GM12878 (cell line): Measurements from ENCODE around the gene SMPD3. TPM values are rescaled to one million over a fixed set of nuclear protein-coding genes. Genes with fewer than 3 reads are reported as not detected.

Source experiments
- ATAC-seq: fragments of 200-7000 bp; cut with Tn5 transposase; 3 replicates; pipeline ENCODE4 v1.9.1; 2020; ENCODE audit warnings: mild to moderate bottlenecking, moderate library complexity
- BruUV-seq: library from RNA; stranded (reverse); fragments of 400-500 nt; replicated peaks from 2 replicates; lab custom pipeline; 2021; lab: Mats Ljungman, UMichigan
- CTCF ChIA-PET: fragments of 300-600 bp; sonication (Branson Sonifier 250); formaldehyde crosslinking; extraction: SDS; loops from one replicate; lab custom pipeline; 2021; ENCODE audit warnings: inconsistent platforms; lab: Yijun Ruan, JAX
- POLR2A ChIA-PET: fragments of 350-600 bp; formaldehyde crosslinking; extraction: SDS; loops from one replicate; lab custom pipeline; 2021; ENCODE audit warnings: inconsistent platforms; lab: Charles Lee
- RAD21 ChIA-PET: fragments of 300-600 bp; sonication (Branson Sonifier 250); formaldehyde crosslinking; loops from one replicate; lab custom pipeline; 2023; ENCODE audit warnings: antibody characterized with exemption; ENCODE audit not compliant: unreplicated experiment; lab: Charles Lee
- SMC1A ChIA-PET: fragments of 300-600 bp; sonication (Branson Sonifier 250); formaldehyde crosslinking; loops from one replicate; lab custom pipeline; 2023; ENCODE audit not compliant: unreplicated experiment, uncharacterized antibody; lab: Charles Lee
- DNase-seq: peaks from one replicate; pipeline ENCODE4 v3.0.0-alpha.2; 2011; ENCODE audit warnings: low read depth, low spot score
- FAIRE-seq: peaks from 3 replicates; lab custom pipeline; 2011; peaks lifted over from hg19 to GRCh38; lab: Jason Lieb, UNC
- H2AFZ ChIP-seq: 2 replicates; pipeline ENCODE4 v1.6.0; 2011; ENCODE audit warnings: low read depth, low read length, control low read depth; ENCODE audit not compliant: control insufficient read depth
- H3K27ac ChIP-seq: 2 replicates; pipeline ENCODE4 v1.5.1; 2011; ENCODE audit warnings: control low read depth; ENCODE audit not compliant: control insufficient read depth, insufficient read depth
- H3K27me3 ChIP-seq, 2 experiments: replicated peaks in 1 of 2; 2 replicates each; pipeline versions ENCODE4 v1.6.0 to v1.6.1; 2011; ENCODE audit warnings: low read length in 1 of 2; ENCODE audit not compliant: control insufficient read depth in 2 of 2, insufficient read depth in 2 of 2
- H3K36me3 ChIP-seq, 2 experiments: 2 replicates each; pipeline ENCODE4 v1.5.1; 2011; ENCODE audit warnings: low read length in 1 of 2; ENCODE audit not compliant: control insufficient read depth in 2 of 2, insufficient read depth in 2 of 2
- H3K4me1 ChIP-seq: 2 replicates; pipeline ENCODE4 v1.6.1; 2011; ENCODE audit warnings: mild to moderate bottlenecking, low read length, moderate library complexity, mixed read lengths; ENCODE audit not compliant: control insufficient read depth, insufficient read depth
- H3K4me2 ChIP-seq: 2 replicates; pipeline ENCODE4 v1.6.0; 2011; ENCODE audit warnings: control low read depth; ENCODE audit not compliant: control insufficient read depth, insufficient read depth
- H3K4me3 ChIP-seq: fragments of 200-600 bp; sonication (generic); 2 replicates; pipeline ENCODE4 v1.5.1; 2016
- H3K79me2 ChIP-seq: 2 replicates; pipeline ENCODE4 v1.6.0; 2011; ENCODE audit warnings: low read length; ENCODE audit not compliant: control insufficient read depth, insufficient read depth
- H3K9ac ChIP-seq: 2 replicates; pipeline ENCODE4 v1.8.0; 2011; ENCODE audit warnings: low read length, control low read depth, mixed read lengths; ENCODE audit not compliant: control insufficient read depth, insufficient read depth
- H3K9me3 ChIP-seq: replicated peaks from 3 replicates; pipeline ENCODE4 v1.5.1; 2011; ENCODE audit warnings: mild to moderate bottlenecking, low read length; ENCODE audit not compliant: control insufficient read depth, insufficient read depth
- H4K20me1 ChIP-seq: 2 replicates; pipeline ENCODE4 v1.6.0; 2011; ENCODE audit not compliant: control insufficient read depth, insufficient read depth
- BMI1 ChIP-seq: fragments of 450-650 bp; IDR thresholded peaks from 2 replicates; pipeline ENCODE4 v1.6.1; 2016; ENCODE audit warnings: mild to moderate bottlenecking, moderate library complexity, borderline replicate concordance
- CTCF ChIP-seq, 3 experiments: IDR thresholded peaks in 2 of 3; conservative IDR thresholded peaks in 1 of 3; 2 replicates each; pipeline ENCODE4 v1.5.1; 2011; ENCODE audit warnings: low read depth in 3 of 3, low read length in 3 of 3, mild to moderate bottlenecking in 3 of 3, control low read depth in 2 of 3, moderate library complexity in 2 of 3, inconsistent platforms in 1 of 3, mixed read lengths in 1 of 3; ENCODE audit not compliant: control insufficient read depth in 2 of 3, insufficient read depth in 1 of 3; ENCODE audit errors: extremely low read depth in 1 of 3
- DPF2 ChIP-seq: fragments of 450-650 bp; IDR thresholded peaks from 2 replicates; pipeline ENCODE4 v1.6.1; 2017; ENCODE audit warnings: mild to moderate bottlenecking
- FOS ChIP-seq: IDR thresholded peaks from 3 replicates; pipeline ENCODE4 v1.6.1; 2011; ENCODE audit warnings: borderline replicate concordance; ENCODE audit not compliant: insufficient read length; ENCODE audit errors: extremely low read depth
- NFYA ChIP-seq: IDR thresholded peaks from 2 replicates; pipeline ENCODE4 v1.6.1; 2011; ENCODE audit warnings: low read depth, mild to moderate bottlenecking, low read length, improper control_type of control experiment, borderline replicate concordance
- NR2F1 ChIP-seq: fragments of 450-650 bp; conservative IDR thresholded peaks from 2 replicates; pipeline ENCODE4 v1.6.1; 2017; ENCODE audit warnings: mild to moderate bottlenecking
- PKNOX1 ChIP-seq: fragments of 450-650 bp; IDR thresholded peaks from 2 replicates; pipeline ENCODE4 v1.6.1; 2016; ENCODE audit warnings: mild to moderate bottlenecking
- POLR2AphosphoS2 ChIP-seq: IDR thresholded peaks from 2 replicates; pipeline ENCODE4 v1.6.1; 2011; ENCODE audit warnings: low read depth, mild to moderate bottlenecking, low read length, improper control_type of control experiment, moderate library complexity
- RAD21 ChIP-seq: IDR thresholded peaks from 2 replicates; pipeline ENCODE4 v1.6.1; 2011; ENCODE audit warnings: mild to moderate bottlenecking, low read depth, low read length, moderate library complexity; ENCODE audit not compliant: insufficient read depth
- RELA ChIP-seq: fragments of 450-650 bp; IDR thresholded peaks from 2 replicates; pipeline ENCODE4 v1.8.0; 2014; ENCODE audit warnings: borderline replicate concordance; ENCODE audit not compliant: partially characterized antibody
- RFX5 ChIP-seq: IDR thresholded peaks from 2 replicates; pipeline ENCODE4 v1.6.1; 2011; ENCODE audit warnings: low read depth, low read length, improper control_type of control experiment
- SMAD5 ChIP-seq: IDR thresholded peaks from 2 replicates; pipeline ENCODE4 v1.6.1; 2016; ENCODE audit warnings: antibody characterized with exemption, low read depth
- SMC3 ChIP-seq: IDR thresholded peaks from 2 replicates; pipeline ENCODE4 v1.6.1; 2011; ENCODE audit warnings: low read length, improper control_type of control experiment, borderline replicate concordance
- TAF1 ChIP-seq: IDR thresholded peaks from 2 replicates; pipeline ENCODE4 v1.6.1; 2011; ENCODE audit warnings: mild to moderate bottlenecking, low read depth, low read length, borderline replicate concordance
- ZNF384 ChIP-seq: IDR thresholded peaks from 2 replicates; pipeline ENCODE4 v1.6.1; 2012; ENCODE audit warnings: low read depth, mild to moderate bottlenecking, low read length, improper control_type of control experiment, borderline replicate concordance
- ZNF687 ChIP-seq: fragments of 450-650 bp; IDR thresholded peaks from 2 replicates; pipeline ENCODE4 v1.6.1; 2017; ENCODE audit warnings: mild to moderate bottlenecking, moderate library complexity
- ZSCAN29 ChIP-seq: fragments of 450-650 bp; IDR thresholded peaks from 2 replicates; pipeline ENCODE4 v1.6.1; 2017; ENCODE audit warnings: mild to moderate bottlenecking, moderate library complexity
- WGBS: methylation state at CpG from one replicate; pipeline ENCODE4 v1.1.6; 2016; ENCODE audit warnings: low lambda C conversion rate; ENCODE audit not compliant: insufficient replicate concordance, insufficient coverage; ENCODE audit errors: missing lambda C conversion rate; 5-methylcytosine and 5-hydroxymethylcytosine counted together
- in situ Hi-C: fragments of 300-500 bp; cut with MboI; formaldehyde crosslinking; loops from 9 replicates; pipeline ENCODE4 v1.14.3; 2018; ENCODE audit warnings: mixed read lengths
- intact Hi-C: fragments of 100-400 bp; cut with micrococcal nuclease; formaldehyde crosslinking; loops from one replicate; pipeline ENCODE4 v1.14.2; 2022; ENCODE audit not compliant: unreplicated experiment
- polyA plus RNA-seq, 11 experiments: library from polyadenylated mRNA; depleted of rRNA in 4 of 11; unstranded in 6 of 11; stranded (reverse) in 5 of 11; fragments of >200 nt; fragmentation: Nextera tagmentation in 4 of 11; fragmentation: Illumina TruSeq in 1 of 11; extraction: Ambion mirVana in 4 of 11; extraction: Trizol in 1 of 11; gene quantifications; 1 replicate in 1 of 11; 2 replicates in 10 of 11; pipeline versions ENCODE4 v1.2.1 to v1.2.3, GENCODE V29; 2011 to 2016; ENCODE audit warnings: inconsistent platforms in 2 of 11, missing spikeins in 2 of 11, low read depth in 1 of 11
- total RNA-seq, 4 experiments: library from RNA; depleted of rRNA in 3 of 4; stranded (reverse); fragments of >200 nt in 3 of 4; fragmentation: Illumina TruSeq in 1 of 4; extraction: Trizol in 1 of 4; gene quantifications; 2 replicates each; pipeline versions ENCODE4 v1.2.1 to v1.2.3, GENCODE V29; 2013 to 2021

SMPD3 gene
- total and polyA plus RNA-seq, 10 of the 15 experiments (the other 5 are each of a cell fraction or from before 2014, with no cell fraction given), result 0.04 to 2.0 (median 1.2) TPM

GRCh38 chr16:68396481-68396880 lies 51.8 kb downstream of the SMPD3 start:
- in situ Hi-C loops, result no loop called here
- RAD21 ChIA-PET, result interaction anchor here (1.0 to 1.5 kb wide), 6 partner anchors 12 to 361 kb away, joined by 3 to 6 read pairs (median 5); no protein-coding TSS in a partner anchor

More at GRCh38 chr16:68396481-68396880, 51.8 kb downstream of the SMPD3 start:
- H3K9me3 ChIP-seq, result no peaks in the 10 kb centered on the region
- 2% methylated on average over 6 of the region's 6 CpGs for WGBS
- H3K36me3 ChIP-seq, result no peaks in the 10 kb centered on the region
- H3K4me2 ChIP-seq, result no peak overlapping the region
- FAIRE-seq, result peak; percentile 13
- no peaks in the 10 kb centered on the region for H3K4me1 ChIP-seq
- H3K27ac ChIP-seq, result no peak overlapping the region
- no peaks in the 10 kb centered on the region for H4K20me1 ChIP-seq
- H3K79me2 ChIP-seq, result no peaks in the 10 kb centered on the region
- TF ChIP-seq CTCF (IDR thresholded peaks at IDR 0.05 in 2 of 3, conservative IDR thresholded peaks at IDR 0.05 in 1 of 3; ENCODE audit: control insufficient read depth in 2 of 3, extremely low read depth in 1 of 3, insufficient read depth in 1 of 3, low read depth in 3 of 3, low read length in 3 of 3) (peak; percentile 47 to 68 (median 63)), NR2F1 (no peak), POLR2AphosphoS2 (no peak), RELA (no peak), ZNF687 (no peak), DPF2 (no peak), TAF1 (no peak), ZSCAN29 (no peak), FOS (no peak), RAD21 (peak; percentile 68), RFX5 (no peak), BMI1 (0 out of 2 replicates have a peak, but pooled peaks have one; percentile 20), NFYA (no peak), PKNOX1 (peak; percentile 52), ZNF384 (no peak), SMAD5 (no peak), SMC3 (peak; percentile 65)
- no peak overlapping the region for H3K9ac ChIP-seq
- DNase-seq, result no peak
- SMC1A ChIA-PET, result interaction anchor here (0.6 to 3.6 kb wide), 14 partner anchors 14 to 404 kb away, joined by 3 to 22 read pairs (median 4); no protein-coding TSS in a partner anchor
- no peak overlapping the region for H3K4me3 ChIP-seq
- no peaks in the 10 kb centered on the region for H3K27me3 ChIP-seq
- no TSS peak for BruUV-seq
- CTCF ChIA-PET, result interaction anchor here (0.6 to 4.5 kb wide), 26 partner anchors 11 to 435 kb away, joined by 3 to 41 read pairs (median 4); no protein-coding TSS in a partner anchor
- POLR2A ChIA-PET, result no interaction called here
- H2AFZ ChIP-seq, result no peak overlapping the region
- peak; percentile 74 for ATAC-seq
- intact Hi-C loops, result loop anchor here (1.0 kb wide), 1 partner anchor 114 kb away; no protein-coding TSS in a partner anchor
